HuH-7.5 (cell line): ENCODE measurements around the gene TRIM9.

ENCODE experiments used
- DNase-seq: peaks from one replicate; pipeline ENCODE4 v3.0.0; 2011; ENCODE audit warnings: low spot score

The TRIM9 gene

GRCh38 chr14:50935126-50936015 lies 159.5 kb downstream of the TRIM9 start:
- DNase-seq: no peak

- DNase-seq: no peak
Measured at GRCh38 chr14:50932592-50933495, 162.1 kb downstream of the TRIM9 start.

- DNase-seq: no peak
Measured at GRCh38 chr14:50932156-50932555, 162.7 kb downstream of the TRIM9 start.

- DNase-seq: no peak
Measured at GRCh38 chr14:50931559-50931958, 163.3 kb downstream of the TRIM9 start.

GRCh38 chr14:50929506-50929905 lies 165.4 kb downstream of the TRIM9 start:
- no peak for DNase-seq

- no peak for DNase-seq
Measured at GRCh38 chr14:50928002-50928635, 166.8 kb downstream of the TRIM9 start.

GRCh38 chr14:50926851-50927386 lies 168.0 kb downstream of the TRIM9 start:
- no peak for DNase-seq
